ENCODE data around the gene HEYL. TPM values are rescaled to one million over a fixed set of nuclear protein-coding genes. Genes with fewer than 3 reads are reported as not detected.

HEYL gene
- total and polyA plus RNA-seq, 2 of the 8 experiments (the other 6 are each of a cell fraction or from before 2014, with no cell fraction given) = 1.8 to 3.1 TPM

DNA sequence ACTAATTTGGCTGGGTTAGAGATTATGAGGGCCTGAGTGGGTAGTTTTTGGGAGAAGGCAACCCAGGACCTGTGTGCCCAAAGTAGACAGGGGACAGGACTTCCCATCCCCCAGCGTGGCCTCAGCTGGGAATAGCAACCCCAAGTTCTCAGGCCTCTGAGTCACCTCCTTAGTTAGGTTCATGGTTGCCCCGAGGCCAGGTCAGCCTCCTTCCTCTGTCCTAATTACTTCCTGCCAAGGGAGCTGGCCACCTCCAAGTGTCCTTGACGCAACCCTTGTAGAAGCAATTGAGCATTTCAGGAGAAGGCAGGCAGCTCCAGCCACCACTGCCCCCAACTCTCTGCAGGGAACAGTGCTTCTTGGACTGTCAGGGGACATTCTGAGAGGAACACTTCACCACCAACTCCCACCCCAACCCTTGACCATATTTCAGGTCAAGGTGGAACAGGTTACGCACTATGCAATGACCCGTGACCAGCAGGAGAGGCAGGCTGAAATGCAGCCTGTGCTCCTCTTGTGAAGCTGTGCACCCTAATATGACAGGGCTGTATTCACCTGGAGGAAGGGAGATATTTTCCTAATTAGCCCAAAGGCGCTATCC lies 37.6 kb upstream of the HEYL start (continued):
- TF ChIP-seq, protein P1, sequence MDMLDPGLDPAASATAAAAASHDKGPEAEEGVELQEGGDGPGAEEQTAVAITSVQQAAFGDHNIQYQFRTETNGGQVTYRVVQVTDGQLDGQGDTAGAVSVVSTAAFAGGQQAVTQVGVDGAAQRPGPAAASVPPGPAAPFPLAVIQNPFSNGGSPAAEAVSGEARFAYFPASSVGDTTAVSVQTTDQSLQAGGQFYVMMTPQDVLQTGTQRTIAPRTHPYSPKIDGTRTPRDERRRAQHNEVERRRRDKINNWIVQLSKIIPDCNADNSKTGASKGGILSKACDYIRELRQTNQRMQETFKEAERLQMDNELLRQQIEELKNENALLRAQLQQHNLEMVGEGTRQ (IDR thresholded peaks at IDR 0.05; ENCODE audit: low read length) = no peak
- TF ChIP-seq EZH2 (IDR thresholded peaks at IDR 0.05; ENCODE audit: low read depth, low read length, severe bottlenecking) (no peak), POLR2A (IDR thresholded peaks at IDR 0.05; ENCODE audit: control extremely low read depth in 1 of 2, low read depth in 2 of 2, low read length in 2 of 2) (no peak), MAFK (IDR thresholded peaks at IDR 0.05; ENCODE audit: low read depth, low read length) (no peak), TEAD4 (IDR thresholded peaks at IDR 0.05; ENCODE audit: low read depth, low read length) (no peak)
